WTC11 (cell line): ENCODE data around the gene TREH. TPM values are rescaled to one million over a fixed set of nuclear protein-coding genes. Genes with fewer than 3 reads are reported as not detected.

Source experiments
- ATAC-seq: fragments of 200-7000 bp; cut with Tn5 transposase; 2 replicates; pipeline ENCODE4 v1.10.0; 2021; ENCODE audit warnings: mild to moderate bottlenecking, moderate library complexity
- CTCF ChIA-PET: fragments of 300-600 bp; sonication (Branson Sonifier 250); formaldehyde crosslinking; loops from one replicate; lab custom pipeline; 2021; ENCODE audit warnings: antibody characterized with exemption; lab: Charles Lee
- POLR2A ChIA-PET: fragments of 350-600 bp; sonication (Branson Sonifier 250); formaldehyde crosslinking; loops from one replicate; lab custom pipeline; 2021; ENCODE audit warnings: antibody characterized with exemption; lab: Charles Lee
- DNase-seq: peaks from one replicate; pipeline ENCODE4 v3.0.0; 2021; ENCODE audit warnings: low spot score
- H3K27ac Mint-ChIP-seq: 2 replicates; pipeline ENCODE4 v1.8.0; 2021; ENCODE audit warnings: mixed read lengths
- H3K27me3 Mint-ChIP-seq: 2 replicates; pipeline ENCODE4 v1.8.0; 2021; ENCODE audit warnings: low read depth, mild to moderate bottlenecking, moderate library complexity, mixed read lengths
- H3K36me3 Mint-ChIP-seq: 2 replicates; pipeline ENCODE4 v1.8.0; 2021; ENCODE audit warnings: mixed read lengths
- H3K4me1 Mint-ChIP-seq: 2 replicates; pipeline ENCODE4 v1.8.0; 2022; ENCODE audit warnings: mixed read lengths
- H3K4me3 Mint-ChIP-seq: 2 replicates; pipeline ENCODE4 v1.8.0; 2021; ENCODE audit warnings: mild to moderate bottlenecking, moderate library complexity, mixed read lengths
- H3K9me3 Mint-ChIP-seq: 2 replicates; pipeline ENCODE4 v1.8.0; 2021; ENCODE audit warnings: mixed read lengths
- CREB1 ChIP-seq: sonication (generic); formaldehyde crosslinking; IDR thresholded peaks from 2 replicates; pipeline ENCODE4 v1.8.0; 2023; ENCODE audit warnings: mild to moderate bottlenecking, missing genetic modification reagents
- GRHL2 ChIP-seq: fragments of 250-450 bp; sonication (Bioruptor Pico); IDR thresholded peaks from 2 replicates; pipeline ENCODE4 v1.8.0; 2022; ENCODE audit warnings: mild to moderate bottlenecking, moderate library complexity; ENCODE audit not compliant: insufficient replicate concordance, severe bottlenecking
- MLX ChIP-seq: sonication (generic); formaldehyde crosslinking; IDR thresholded peaks from 2 replicates; pipeline ENCODE4 v1.8.1; 2023; ENCODE audit warnings: mild to moderate bottlenecking, missing genetic modification reagents, moderate library complexity
- STAT6 ChIP-seq: sonication (generic); formaldehyde crosslinking; conservative IDR thresholded peaks from 2 replicates; pipeline ENCODE4 v1.8.1; 2023; ENCODE audit warnings: mild to moderate bottlenecking, low read depth, missing genetic modification reagents, moderate library complexity
- USF1 ChIP-seq: sonication (generic); formaldehyde crosslinking; IDR thresholded peaks from 2 replicates; pipeline ENCODE4 v1.8.0; 2022; ENCODE audit warnings: mild to moderate bottlenecking, missing genetic modification reagents
- ZBTB21 ChIP-seq: sonication (generic); formaldehyde crosslinking; IDR thresholded peaks from 2 replicates; pipeline ENCODE4 v1.8.1; 2023; ENCODE audit warnings: mild to moderate bottlenecking, missing genetic modification reagents, borderline replicate concordance
- ZNF138 ChIP-seq: sonication (generic); formaldehyde crosslinking; conservative IDR thresholded peaks from 2 replicates; pipeline ENCODE4 v1.8.1; 2022; ENCODE audit warnings: mild to moderate bottlenecking, moderate library complexity, missing genetic modification reagents
- total RNA-seq: library from RNA; stranded (reverse); gene quantifications from 3 replicates; pipeline ENCODE4 v1.2.3, GENCODE V29; 2021
- TF ChIP-seq, protein P1 (sequence below): sonication (generic); formaldehyde crosslinking; IDR thresholded peaks from 2 replicates; pipeline ENCODE4 v1.8.1; 2023; ENCODE audit warnings: mild to moderate bottlenecking, missing genetic modification reagents
- TF ChIP-seq, protein P2 (sequence below): sonication (generic); formaldehyde crosslinking; conservative IDR thresholded peaks from 2 replicates; pipeline ENCODE4 v1.8.1; 2022; ENCODE audit warnings: mild to moderate bottlenecking, missing genetic modification reagents
- TF ChIP-seq, protein P3 (sequence below): sonication (generic); formaldehyde crosslinking; IDR thresholded peaks from 2 replicates; pipeline ENCODE4 v1.8.0; 2023; ENCODE audit warnings: missing genetic modification reagents, mild to moderate bottlenecking, borderline replicate concordance
- TF ChIP-seq, protein P4 (sequence below): sonication (generic); formaldehyde crosslinking; IDR thresholded peaks from 2 replicates; pipeline ENCODE4 v1.8.0; 2023; ENCODE audit warnings: mild to moderate bottlenecking, missing genetic modification reagents
- TF ChIP-seq, protein P5 (sequence below): sonication (generic); formaldehyde crosslinking; IDR thresholded peaks from 2 replicates; pipeline ENCODE4 v1.8.0; 2022; ENCODE audit warnings: missing genetic modification reagents
- TF ChIP-seq, protein P6 (sequence below): fragments of 250-450 bp; sonication (Bioruptor Pico); IDR thresholded peaks from 2 replicates; pipeline ENCODE4 v1.9.0; 2021; ENCODE audit warnings: moderate library complexity, mild to moderate bottlenecking, inconsistent platforms, borderline replicate concordance

Gene TREH
- total RNA-seq, 1 experiment from 2014 or later: not detected

DNA sequence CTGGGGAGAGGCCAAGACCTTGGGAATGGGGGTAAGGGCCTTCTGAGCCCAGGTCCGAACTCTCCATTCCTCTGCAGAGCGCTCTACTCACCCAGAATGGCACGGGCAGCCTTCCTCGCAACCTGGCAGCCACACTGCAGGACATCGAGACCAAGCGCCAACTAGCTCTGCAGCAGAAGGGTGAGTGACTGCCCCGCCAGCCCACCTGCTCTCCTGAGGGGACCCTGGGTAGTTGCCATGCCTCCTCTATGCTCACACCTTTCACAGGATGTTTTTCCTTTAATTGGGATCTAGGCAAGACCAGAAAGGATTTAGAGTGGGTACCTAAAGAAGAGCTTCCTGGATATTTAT, 35.5 kb downstream of the TREH start (continued):
- no peak for TF ChIP-seq STAT6 (CRISPR knock-in tag)
- TF ChIP-seq, protein P1, sequence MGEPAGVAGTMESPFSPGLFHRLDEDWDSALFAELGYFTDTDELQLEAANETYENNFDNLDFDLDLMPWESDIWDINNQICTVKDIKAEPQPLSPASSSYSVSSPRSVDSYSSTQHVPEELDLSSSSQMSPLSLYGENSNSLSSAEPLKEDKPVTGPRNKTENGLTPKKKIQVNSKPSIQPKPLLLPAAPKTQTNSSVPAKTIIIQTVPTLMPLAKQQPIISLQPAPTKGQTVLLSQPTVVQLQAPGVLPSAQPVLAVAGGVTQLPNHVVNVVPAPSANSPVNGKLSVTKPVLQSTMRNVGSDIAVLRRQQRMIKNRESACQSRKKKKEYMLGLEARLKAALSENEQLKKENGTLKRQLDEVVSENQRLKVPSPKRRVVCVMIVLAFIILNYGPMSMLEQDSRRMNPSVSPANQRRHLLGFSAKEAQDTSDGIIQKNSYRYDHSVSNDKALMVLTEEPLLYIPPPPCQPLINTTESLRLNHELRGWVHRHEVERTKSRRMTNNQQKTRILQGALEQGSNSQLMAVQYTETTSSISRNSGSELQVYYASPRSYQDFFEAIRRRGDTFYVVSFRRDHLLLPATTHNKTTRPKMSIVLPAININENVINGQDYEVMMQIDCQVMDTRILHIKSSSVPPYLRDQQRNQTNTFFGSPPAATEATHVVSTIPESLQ: no peak
- TF ChIP-seq, protein P2, sequence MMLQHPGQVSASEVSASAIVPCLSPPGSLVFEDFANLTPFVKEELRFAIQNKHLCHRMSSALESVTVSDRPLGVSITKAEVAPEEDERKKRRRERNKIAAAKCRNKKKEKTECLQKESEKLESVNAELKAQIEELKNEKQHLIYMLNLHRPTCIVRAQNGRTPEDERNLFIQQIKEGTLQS: no peak

DNA sequence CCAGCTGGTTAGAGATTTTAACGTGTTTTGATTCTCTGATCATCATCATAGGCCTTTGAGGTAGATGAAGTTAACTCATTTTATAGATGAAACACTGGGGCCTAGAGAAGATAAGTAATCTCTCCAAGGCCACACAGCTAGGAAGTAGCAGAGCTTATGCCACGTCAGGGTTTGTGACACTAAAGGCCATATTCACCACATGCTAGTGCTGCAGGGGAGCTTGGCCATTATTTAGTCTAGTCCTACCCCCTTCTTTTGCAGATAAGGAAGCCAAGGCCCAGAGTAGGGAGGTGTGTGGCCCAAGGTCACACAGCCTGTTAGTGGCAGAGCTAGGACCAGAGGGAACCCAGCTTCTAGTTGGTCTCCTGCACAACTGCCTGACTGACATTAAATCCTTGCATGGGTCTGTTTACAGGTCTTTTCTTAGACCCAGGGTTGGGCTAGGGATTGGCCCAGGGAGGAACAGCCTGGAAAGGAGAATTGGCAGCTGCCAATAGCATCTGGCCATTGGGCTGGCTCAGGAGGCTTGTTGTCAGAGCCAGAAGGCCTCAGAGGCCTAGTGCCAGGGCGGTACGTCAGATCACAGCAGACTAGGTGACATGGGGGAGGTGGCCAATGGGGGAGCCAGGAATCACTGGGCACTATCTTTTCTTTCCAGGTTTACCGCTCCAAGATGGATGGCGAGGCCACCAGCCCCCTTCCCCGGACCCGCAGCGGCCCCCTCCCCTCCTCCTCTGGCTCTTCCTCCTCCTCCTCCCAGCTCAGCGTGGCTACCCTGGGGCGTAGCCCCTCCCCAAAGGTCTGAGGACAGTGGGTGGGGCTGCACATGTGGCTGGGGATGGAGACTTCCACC, 36.1 kb downstream of the TREH start:
- Mint-ChIP-seq H3K27ac (no peak overlapping the region), H3K9me3 (no peaks in the 10 kb centered on the region), H3K4me3 (no peak overlapping the region), H3K36me3 (peaks cover 37% of the 10 kb centered on the region), H3K27me3 (no peaks in the 10 kb centered on the region), H3K4me1 (no peaks in the 10 kb centered on the region)
- DNase-seq (no peak), ATAC-seq (no peak)
- ChIA-PET POLR2A (interaction anchor here (0.6 kb wide), 1 partner anchor 50 kb away, joined by 7 read pairs; no protein-coding TSS in a partner anchor), CTCF (interaction anchor here (1.3 kb wide), 1 partner anchor 49 kb away, joined by 5 read pairs; no protein-coding TSS in a partner anchor)
- TF ChIP-seq, protein P3, sequence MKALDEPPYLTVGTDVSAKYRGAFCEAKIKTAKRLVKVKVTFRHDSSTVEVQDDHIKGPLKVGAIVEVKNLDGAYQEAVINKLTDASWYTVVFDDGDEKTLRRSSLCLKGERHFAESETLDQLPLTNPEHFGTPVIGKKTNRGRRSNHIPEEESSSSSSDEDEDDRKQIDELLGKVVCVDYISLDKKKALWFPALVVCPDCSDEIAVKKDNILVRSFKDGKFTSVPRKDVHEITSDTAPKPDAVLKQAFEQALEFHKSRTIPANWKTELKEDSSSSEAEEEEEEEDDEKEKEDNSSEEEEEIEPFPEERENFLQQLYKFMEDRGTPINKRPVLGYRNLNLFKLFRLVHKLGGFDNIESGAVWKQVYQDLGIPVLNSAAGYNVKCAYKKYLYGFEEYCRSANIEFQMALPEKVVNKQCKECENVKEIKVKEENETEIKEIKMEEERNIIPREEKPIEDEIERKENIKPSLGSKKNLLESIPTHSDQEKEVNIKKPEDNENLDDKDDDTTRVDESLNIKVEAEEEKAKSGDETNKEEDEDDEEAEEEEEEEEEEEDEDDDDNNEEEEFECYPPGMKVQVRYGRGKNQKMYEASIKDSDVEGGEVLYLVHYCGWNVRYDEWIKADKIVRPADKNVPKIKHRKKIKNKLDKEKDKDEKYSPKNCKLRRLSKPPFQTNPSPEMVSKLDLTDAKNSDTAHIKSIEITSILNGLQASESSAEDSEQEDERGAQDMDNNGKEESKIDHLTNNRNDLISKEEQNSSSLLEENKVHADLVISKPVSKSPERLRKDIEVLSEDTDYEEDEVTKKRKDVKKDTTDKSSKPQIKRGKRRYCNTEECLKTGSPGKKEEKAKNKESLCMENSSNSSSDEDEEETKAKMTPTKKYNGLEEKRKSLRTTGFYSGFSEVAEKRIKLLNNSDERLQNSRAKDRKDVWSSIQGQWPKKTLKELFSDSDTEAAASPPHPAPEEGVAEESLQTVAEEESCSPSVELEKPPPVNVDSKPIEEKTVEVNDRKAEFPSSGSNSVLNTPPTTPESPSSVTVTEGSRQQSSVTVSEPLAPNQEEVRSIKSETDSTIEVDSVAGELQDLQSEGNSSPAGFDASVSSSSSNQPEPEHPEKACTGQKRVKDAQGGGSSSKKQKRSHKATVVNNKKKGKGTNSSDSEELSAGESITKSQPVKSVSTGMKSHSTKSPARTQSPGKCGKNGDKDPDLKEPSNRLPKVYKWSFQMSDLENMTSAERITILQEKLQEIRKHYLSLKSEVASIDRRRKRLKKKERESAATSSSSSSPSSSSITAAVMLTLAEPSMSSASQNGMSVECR (CRISPR knock-in tag): no peak
- TF ChIP-seq, protein P4, sequence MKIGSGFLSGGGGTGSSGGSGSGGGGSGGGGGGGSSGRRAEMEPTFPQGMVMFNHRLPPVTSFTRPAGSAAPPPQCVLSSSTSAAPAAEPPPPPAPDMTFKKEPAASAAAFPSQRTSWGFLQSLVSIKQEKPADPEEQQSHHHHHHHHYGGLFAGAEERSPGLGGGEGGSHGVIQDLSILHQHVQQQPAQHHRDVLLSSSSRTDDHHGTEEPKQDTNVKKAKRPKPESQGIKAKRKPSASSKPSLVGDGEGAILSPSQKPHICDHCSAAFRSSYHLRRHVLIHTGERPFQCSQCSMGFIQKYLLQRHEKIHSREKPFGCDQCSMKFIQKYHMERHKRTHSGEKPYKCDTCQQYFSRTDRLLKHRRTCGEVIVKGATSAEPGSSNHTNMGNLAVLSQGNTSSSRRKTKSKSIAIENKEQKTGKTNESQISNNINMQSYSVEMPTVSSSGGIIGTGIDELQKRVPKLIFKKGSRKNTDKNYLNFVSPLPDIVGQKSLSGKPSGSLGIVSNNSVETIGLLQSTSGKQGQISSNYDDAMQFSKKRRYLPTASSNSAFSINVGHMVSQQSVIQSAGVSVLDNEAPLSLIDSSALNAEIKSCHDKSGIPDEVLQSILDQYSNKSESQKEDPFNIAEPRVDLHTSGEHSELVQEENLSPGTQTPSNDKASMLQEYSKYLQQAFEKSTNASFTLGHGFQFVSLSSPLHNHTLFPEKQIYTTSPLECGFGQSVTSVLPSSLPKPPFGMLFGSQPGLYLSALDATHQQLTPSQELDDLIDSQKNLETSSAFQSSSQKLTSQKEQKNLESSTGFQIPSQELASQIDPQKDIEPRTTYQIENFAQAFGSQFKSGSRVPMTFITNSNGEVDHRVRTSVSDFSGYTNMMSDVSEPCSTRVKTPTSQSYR (CRISPR knock-in tag): no peak
- TF ChIP-seq ZBTB21 (CRISPR knock-in tag) (no peak), ZNF138 (CRISPR knock-in tag) (no peak), GRHL2 (CRISPR knock-in tag) (no peak), CREB1 (CRISPR knock-in tag) (no peak), USF1 (CRISPR knock-in tag) (no peak), MLX (CRISPR knock-in tag) (no peak)
- TF ChIP-seq, protein P5, sequence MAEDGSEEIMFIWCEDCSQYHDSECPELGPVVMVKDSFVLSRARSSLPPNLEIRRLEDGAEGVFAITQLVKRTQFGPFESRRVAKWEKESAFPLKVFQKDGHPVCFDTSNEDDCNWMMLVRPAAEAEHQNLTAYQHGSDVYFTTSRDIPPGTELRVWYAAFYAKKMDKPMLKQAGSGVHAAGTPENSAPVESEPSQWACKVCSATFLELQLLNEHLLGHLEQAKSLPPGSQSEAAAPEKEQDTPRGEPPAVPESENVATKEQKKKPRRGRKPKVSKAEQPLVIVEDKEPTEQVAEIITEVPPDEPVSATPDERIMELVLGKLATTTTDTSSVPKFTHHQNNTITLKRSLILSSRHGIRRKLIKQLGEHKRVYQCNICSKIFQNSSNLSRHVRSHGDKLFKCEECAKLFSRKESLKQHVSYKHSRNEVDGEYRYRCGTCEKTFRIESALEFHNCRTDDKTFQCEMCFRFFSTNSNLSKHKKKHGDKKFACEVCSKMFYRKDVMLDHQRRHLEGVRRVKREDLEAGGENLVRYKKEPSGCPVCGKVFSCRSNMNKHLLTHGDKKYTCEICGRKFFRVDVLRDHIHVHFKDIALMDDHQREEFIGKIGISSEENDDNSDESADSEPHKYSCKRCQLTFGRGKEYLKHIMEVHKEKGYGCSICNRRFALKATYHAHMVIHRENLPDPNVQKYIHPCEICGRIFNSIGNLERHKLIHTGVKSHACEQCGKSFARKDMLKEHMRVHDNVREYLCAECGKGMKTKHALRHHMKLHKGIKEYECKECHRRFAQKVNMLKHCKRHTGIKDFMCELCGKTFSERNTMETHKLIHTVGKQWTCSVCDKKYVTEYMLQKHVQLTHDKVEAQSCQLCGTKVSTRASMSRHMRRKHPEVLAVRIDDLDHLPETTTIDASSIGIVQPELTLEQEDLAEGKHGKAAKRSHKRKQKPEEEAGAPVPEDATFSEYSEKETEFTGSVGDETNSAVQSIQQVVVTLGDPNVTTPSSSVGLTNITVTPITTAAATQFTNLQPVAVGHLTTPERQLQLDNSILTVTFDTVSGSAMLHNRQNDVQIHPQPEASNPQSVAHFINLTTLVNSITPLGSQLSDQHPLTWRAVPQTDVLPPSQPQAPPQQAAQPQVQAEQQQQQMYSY (CRISPR knock-in tag): no peak
- TF ChIP-seq, protein P2: no peak
- TF ChIP-seq, protein P6, sequence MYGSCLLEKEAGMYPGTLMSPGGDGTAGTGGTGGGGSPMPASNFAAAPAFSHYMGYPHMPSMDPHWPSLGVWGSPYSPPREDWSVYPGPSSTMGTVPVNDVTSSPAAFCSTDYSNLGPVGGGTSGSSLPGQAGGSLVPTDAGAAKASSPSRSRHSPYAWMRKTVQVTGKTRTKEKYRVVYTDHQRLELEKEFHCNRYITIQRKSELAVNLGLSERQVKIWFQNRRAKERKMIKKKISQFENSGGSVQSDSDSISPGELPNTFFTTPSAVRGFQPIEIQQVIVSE: no peak
